Right lobe of liver (tissue), 6 donors: ENCODE results near the gene POSTN. TPM values are rescaled to one million over a fixed set of nuclear protein-coding genes. Genes with fewer than 3 reads are reported as not detected.
"Not testable (repeated sequence)": the region's sequence is repeated elsewhere in the genome, so short reads cannot be mapped to it uniquely, and the experiment has no call there.

Source experiments
- ATAC-seq, 4 donors: fragments of 200-7000 bp; cut with Tn5 transposase; one replicate each; pipeline ENCODE4 v1.9.1; 2020; ENCODE audit warnings: mild to moderate bottlenecking in 4 of 4, moderate library complexity in 4 of 4
- DNase-seq, 3 donors: peaks; one replicate each; pipeline ENCODE4 v3.0.0-alpha.2; 2020
- H3K27ac ChIP-seq, 3 donors: fragments of 200-600 bp; one replicate each; pipeline ENCODE4 v1.8.0; 2022
- H3K27me3 ChIP-seq, 2 donors: fragments of 200-600 bp; one replicate each; pipeline ENCODE4 v1.8.0; 2022
- H3K36me3 ChIP-seq, 4 donors: fragments of 200-600 bp; sonication (generic) in 1 of 4; one replicate each; pipeline versions ENCODE4 v1.5.1 to v1.8.0; 2017 to 2022; ENCODE audit warnings: control low read depth in 1 of 4
- H3K4me1 ChIP-seq, 4 donors: fragments of 200-600 bp; sonication (generic) in 1 of 4; one replicate each; pipeline versions ENCODE4 v1.5.1 to v1.8.0; 2017 to 2022; ENCODE audit warnings: control low read depth in 1 of 4
- H3K4me3 ChIP-seq, 3 donors: fragments of 200-600 bp; one replicate each; pipeline ENCODE4 v1.8.0; 2022
- H3K9me3 ChIP-seq, 4 donors: fragments of 200-600 bp; sonication (generic) in 1 of 4; one replicate each; pipeline versions ENCODE4 v1.5.1 to v1.8.0; 2017 to 2022; ENCODE audit warnings: control low read depth in 1 of 4
- CTCF ChIP-seq, 4 donors: fragments of 200-600 bp in 3 of 4; fragments of 450-650 bp in 1 of 4; IDR thresholded peaks; one replicate each; pipeline versions ENCODE4 v1.5.1 to v1.8.0; 2016 to 2022; ENCODE audit warnings: antibody characterized with exemption in 4 of 4, mild to moderate bottlenecking in 2 of 4
- POLR2A ChIP-seq: fragments of 450-650 bp; IDR thresholded peaks from one replicate; pipeline ENCODE4 v1.6.1; 2017; ENCODE audit warnings: antibody characterized with exemption, mild to moderate bottlenecking
- WGBS: methylation state at CpG from one replicate; pipeline ENCODE4 v1.1.6; 2018; ENCODE audit warnings: low coverage, low lambda C conversion rate; ENCODE audit not compliant: insufficient coverage; ENCODE audit errors: missing lambda C conversion rate; 5-methylcytosine and 5-hydroxymethylcytosine counted together
- intact Hi-C, 2 donors: fragments of 100-400 bp; cut with DNase I; formaldehyde crosslinking; loops; one replicate each; pipeline versions ENCODE4 v1.11.2 to v1.14.1; 2022
- total RNA-seq, 6 experiments: library from RNA; depleted of rRNA in 2 of 6; stranded (reverse); fragments of >200 nt in 2 of 6; fragmentation: NEBNext Ultra II Directional in 3 of 6; extraction: Animal tissue kit (Norgen Biotek cat#: 25700) in 3 of 6; gene quantifications; one replicate each; pipeline versions ENCODE4 v1.1.0 to v1.2.4, GENCODE V29; 2016 to 2023
- donor health status: DM: no; HTN: yes; CAD: no.
- donor health status: DM: no; HTN: no; CAD: no.
- donor health status: DM: no; HTN: no; CAD: no.
- donor health status: DM: no; HTN: yes; CAD: no.
- donor health status: DM: no; HTN: yes; CAD: no.

POSTN gene
- total RNA-seq, 6 experiments from 2014 or later = 0.42 to 2.6 (median 0.64) TPM

GRCh38 chr13:37585541-37585940 is 13.0 kb downstream of the POSTN start:
- H3K36me3 ChIP-seq = no peaks in the 10 kb centered on the region
- 24% methylated on average over 1 of the region's 1 CpG for WGBS
- no peak for TF ChIP-seq CTCF (IDR thresholded peaks at IDR 0.05)

GRCh38 chr13:37576601-37577000 is 22.0 kb downstream of the POSTN start:
- H3K27ac ChIP-seq = no peak overlapping the region
- intact Hi-C loops = no loop called here
- TF ChIP-seq POLR2A = no peak
- TF ChIP-seq CTCF (IDR thresholded peaks at IDR 0.05) = no peak

More at GRCh38 chr13:37585541-37585940, 13.0 kb downstream of the POSTN start:
- intact Hi-C loops = no loop called here
- no peaks in the 10 kb centered on the region for H3K9me3 ChIP-seq
- no peak overlapping the region for H3K27ac ChIP-seq
- H3K27me3 ChIP-seq = no peaks in the 10 kb centered on the region
- no peak overlapping the region for H3K4me3 ChIP-seq
- H3K4me1 ChIP-seq = no peaks in the 10 kb centered on the region
- DNase-seq (no peak), ATAC-seq (no peak)

GRCh38 chr13:37565425-37565824 is 33.1 kb downstream of the POSTN start:
- H3K4me1 ChIP-seq = no peaks in the 10 kb centered on the region
- ATAC-seq (no peak), DNase-seq (no peak)
- WGBS = 32% methylated on average over 1 of the region's 1 CpG
- H3K27me3 ChIP-seq = no peaks in the 10 kb centered on the region
- no peaks in the 10 kb centered on the region for H3K36me3 ChIP-seq
- no peak overlapping the region for H3K4me3 ChIP-seq
- no peak overlapping the region for H3K27ac ChIP-seq
- TF ChIP-seq CTCF (IDR thresholded peaks at IDR 0.05) (no peak), POLR2A (no peak)
- H3K9me3 ChIP-seq = no peaks in the 10 kb centered on the region
- intact Hi-C loops = no loop called here

More at GRCh38 chr13:37576601-37577000, 22.0 kb downstream of the POSTN start:
- ATAC-seq (no peak), DNase-seq (no peak)
- Histone ChIP-seq H3K27me3 (no peaks in the 10 kb centered on the region), H3K9me3 (no peaks in the 10 kb centered on the region), H3K4me1 (no peaks in the 10 kb centered on the region), H3K36me3 (no peaks in the 10 kb centered on the region), H3K4me3 (no peak overlapping the region)

GRCh38 chr13:37561031-37561430 is 37.5 kb downstream of the POSTN start:
- DNase-seq (no peak), ATAC-seq (no peak)
- H3K4me3 ChIP-seq = no peak overlapping the region
- TF ChIP-seq POLR2A = no peak
- TF ChIP-seq CTCF (IDR thresholded peaks at IDR 0.05) = no peak
- no peaks in the 10 kb centered on the region for H3K4me1 ChIP-seq
- no peak overlapping the region for H3K27ac ChIP-seq
- 71% methylated on average over 2 of the region's 2 CpGs for WGBS
- no peaks in the 10 kb centered on the region for H3K27me3 ChIP-seq
- no peaks in the 10 kb centered on the region for H3K9me3 ChIP-seq
- intact Hi-C loops = no loop called here
- no peaks in the 10 kb centered on the region for H3K36me3 ChIP-seq

GRCh38 chr13:37560526-37560925 is 38.0 kb downstream of the POSTN start:
- intact Hi-C loops = no loop called here
- ATAC-seq (no peak), DNase-seq (no peak)
- Histone ChIP-seq H3K36me3 (no peaks in the 10 kb centered on the region), H3K27me3 (no peaks in the 10 kb centered on the region), H3K4me1 (no peaks in the 10 kb centered on the region), H3K9me3 (no peaks in the 10 kb centered on the region), H3K27ac (no peak overlapping the region), H3K4me3 (no peak overlapping the region)
- TF ChIP-seq CTCF (IDR thresholded peaks at IDR 0.05) = no peak
- TF ChIP-seq POLR2A = no peak
- 32% methylated on average over 3 of the region's 3 CpGs for WGBS

GRCh38 chr13:37558766-37559165 is 39.8 kb downstream of the POSTN start:
- intact Hi-C loops, H3K36me3 ChIP-seq: not testable (repeated sequence)
- WGBS = 69% methylated on average over 3 of the region's 5 CpGs

More at GRCh38 chr13:37558766-37559165, 39.8 kb downstream of the POSTN start:
- H3K27ac ChIP-seq, DNase-seq, H3K9me3 ChIP-seq, ATAC-seq, H3K4me3 ChIP-seq, H3K4me1 ChIP-seq, H3K27me3 ChIP-seq: not testable (repeated sequence)
